HG03060 (cell line): ENCODE measurements around the gene APBB2.
"Not testable (repeated sequence)": the region's sequence is repeated elsewhere in the genome, so short reads cannot be mapped to it uniquely, and the experiment has no call there.

ENCODE experiments used
- ATAC-seq: cut with Tn5 transposase; IDR thresholded peaks from one replicate; pipeline ENCODE4 v1.9.1; 2021; ENCODE audit warnings: low read depth, moderate number of reproducible peaks; ENCODE audit not compliant: unreplicated experiment

Gene APBB2

DNA sequence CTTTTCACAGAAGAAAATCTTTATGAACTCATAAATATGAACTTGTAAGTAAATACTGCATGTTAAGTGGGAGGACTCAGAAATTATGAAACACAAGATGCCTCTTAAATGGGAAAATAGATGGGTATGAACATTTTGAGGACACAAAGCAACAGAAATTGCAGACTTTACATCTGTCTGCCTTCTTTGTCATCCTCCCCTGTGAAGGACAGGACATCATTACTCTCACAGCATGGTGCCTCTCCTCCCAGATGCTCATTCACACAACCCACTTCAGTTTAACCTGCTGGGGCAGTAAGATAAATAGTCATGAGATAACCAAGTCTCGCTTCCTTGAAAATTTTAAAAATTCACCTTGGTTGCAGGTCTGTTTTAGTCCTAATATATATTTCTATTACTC lies 144.5 kb downstream of the APBB2 start:
- ATAC-seq: no peak

DNA sequence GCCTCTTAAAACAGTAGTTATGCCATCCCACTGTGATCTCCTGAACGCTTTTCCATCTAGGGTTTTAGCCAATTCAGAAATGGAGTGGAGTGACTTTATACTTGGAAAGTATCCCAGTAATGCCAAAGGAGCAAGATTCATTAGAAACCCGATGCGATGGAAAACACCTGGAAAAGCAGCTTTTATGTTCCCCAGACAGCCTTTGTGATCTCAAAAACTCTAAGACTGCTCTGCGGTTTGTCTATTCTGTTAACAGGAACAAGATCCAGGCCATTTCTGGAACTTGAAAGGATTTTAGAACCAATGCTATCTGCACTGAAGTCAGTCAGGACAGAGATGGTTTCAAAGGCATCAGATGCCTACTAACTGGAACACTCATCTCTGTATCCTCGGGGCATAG lies 145.1 kb downstream of the APBB2 start:
- no peak for ATAC-seq

DNA sequence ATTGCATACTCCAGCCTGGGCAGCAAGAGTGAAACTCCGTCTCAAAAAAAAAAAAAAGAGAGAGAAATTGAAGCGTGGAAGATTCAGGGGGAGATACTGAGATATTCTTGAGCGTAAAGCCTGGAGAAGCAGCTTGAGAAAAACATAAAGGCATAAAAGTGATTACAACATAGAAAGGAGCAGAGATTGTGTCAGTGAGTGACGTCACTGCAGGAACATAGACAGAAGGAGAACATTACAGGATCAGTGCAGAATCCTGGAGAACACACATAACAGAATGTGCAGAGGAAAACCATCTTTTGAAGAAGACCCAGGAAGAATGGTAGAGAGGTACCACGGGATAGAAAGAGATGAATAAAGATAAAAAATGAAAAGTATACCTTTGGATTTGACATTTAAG lies 147.0 kb downstream of the APBB2 start:
- no peak for ATAC-seq

DNA sequence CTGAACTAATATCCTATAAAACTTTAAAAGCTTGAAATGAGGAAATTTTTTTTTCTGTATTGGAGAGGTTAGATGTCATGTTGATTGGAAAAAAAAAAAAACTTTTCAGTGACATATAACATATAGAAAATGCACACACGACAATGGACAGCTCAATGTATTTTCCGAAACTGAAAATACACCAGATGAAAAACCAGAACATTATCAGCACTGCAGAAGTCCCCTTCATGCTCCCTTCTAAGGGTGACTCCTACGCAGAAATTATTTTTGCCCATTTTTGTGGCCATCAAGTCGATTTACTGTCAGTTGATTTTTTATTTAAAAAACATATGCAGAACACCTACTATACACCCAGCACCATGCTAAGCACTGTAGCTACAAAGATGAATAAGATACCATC lies 148.3 kb downstream of the APBB2 start:
- no peak for ATAC-seq

DNA sequence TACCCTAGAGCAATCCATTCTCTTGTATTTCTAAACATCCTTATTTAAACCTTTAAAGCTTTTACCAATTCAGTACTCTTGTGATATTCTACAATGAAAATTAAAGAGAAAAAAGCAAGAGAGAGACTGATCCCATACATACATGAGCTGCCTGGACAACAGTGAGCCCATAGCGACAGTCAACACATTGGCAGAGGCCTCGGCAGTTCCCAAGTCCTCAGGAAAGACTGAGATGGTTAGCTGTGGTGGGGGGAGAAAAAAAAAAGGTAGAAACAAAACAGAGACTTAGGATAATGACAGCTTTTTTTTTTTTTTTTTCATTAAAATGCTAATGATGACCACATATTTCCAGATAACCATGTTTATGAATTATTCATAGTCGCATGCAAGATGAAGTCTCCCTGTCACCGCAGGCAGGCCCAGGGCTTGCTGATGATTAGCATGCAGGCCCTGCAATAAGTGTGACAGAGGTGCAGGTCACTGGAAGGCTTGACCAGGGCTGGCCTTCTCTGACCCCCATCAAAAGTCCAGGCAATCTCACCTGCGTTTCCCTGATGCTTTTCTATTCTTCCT lies 148.8 kb downstream of the APBB2 start:
- ATAC-seq: no peak

DNA sequence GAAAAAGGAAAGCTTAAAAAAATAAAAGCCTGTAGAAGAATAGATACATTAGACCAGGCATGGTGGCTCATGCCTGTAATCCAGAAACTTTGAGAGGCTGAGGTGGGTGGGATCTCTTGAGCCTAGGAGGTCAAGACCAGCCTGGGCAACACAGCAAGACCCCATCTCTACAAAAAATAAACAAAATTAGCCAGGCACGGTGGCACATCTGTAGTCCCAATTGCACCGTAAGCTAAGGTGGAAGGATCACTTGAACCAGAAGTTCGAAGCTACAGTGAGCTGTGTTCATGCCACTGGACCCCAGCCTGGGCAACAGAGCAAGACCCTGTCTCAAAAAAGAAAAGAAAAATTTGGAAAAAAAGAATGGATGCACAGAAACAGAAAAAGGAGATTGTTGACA lies 149.4 kb downstream of the APBB2 start:
- ATAC-seq: no peak

DNA sequence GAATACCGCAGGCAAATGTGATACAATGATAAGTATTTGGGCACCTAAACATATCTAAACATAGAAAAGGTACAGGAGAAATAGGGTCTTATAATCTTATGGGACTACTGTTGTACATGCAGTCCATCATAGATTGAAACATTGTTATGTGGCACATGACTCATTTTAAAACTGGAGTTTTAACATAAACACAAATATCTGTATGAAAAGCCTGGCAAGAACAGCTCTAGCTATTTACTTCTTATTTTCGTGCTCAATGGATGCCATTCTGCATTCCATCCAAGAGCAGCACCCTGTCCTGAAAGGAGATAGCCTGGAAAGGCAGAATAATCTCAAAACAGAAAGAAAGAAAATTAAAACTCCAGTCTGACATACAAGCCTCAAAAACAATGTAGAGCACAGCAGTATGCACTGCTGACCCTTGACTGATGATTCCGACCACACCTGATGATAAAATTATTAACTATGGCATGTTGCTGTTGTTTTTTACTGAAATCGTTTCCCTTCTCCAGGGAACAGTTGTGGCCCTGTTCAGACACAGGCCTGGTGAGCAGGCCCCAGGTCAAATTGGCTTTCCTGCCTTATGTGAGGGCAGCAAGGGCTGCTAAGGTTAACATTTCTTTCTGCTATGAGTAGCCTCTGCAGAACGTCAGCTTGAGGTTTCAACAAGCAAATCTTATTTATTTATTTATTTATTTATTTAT lies 152.7 kb downstream of the APBB2 start:
- no peak for ATAC-seq

DNA sequence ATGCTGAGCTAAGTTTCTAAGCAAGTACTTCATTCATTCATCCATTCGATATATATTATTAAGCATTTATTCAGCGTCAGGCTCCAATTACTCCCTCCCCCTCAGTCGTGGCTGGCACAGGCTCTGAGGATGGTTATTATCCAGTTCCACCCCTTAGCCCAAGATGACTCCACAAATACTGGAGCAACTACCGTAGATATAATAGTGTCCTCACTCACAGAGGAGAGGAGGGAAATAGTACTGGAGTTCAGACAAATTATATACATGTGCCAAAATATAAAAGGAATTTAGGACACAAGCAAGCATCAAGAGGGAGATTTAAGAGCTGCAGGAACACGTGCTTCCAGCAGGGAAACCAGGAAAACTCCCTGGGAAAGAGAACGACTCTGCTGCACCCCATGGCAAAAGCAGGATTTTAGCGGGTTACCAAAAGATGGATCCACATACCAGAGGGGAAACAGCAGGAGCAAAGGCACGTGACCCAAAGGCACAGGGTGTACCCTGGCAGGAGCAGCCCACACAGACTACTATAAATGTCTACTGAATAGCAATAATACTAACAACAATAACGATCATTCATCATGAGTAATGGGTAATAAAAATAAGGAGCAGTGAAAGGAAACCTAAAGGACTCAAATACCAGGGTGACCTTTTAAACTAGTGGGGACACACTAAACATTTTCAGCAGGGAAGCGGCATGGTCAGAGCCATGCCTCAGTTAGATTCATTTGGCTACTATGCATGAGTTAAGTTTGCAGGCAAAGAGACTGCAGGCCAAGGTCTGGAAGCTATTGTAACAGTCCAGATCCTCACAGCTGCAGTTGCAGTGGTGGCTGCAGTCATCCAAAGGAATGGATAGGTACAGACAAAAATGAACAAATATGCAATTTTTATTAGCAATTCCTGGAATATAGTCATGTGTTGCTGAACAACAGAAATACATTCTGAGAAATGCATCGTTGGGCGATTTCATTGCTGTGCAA lies 153.7 kb downstream of the APBB2 start:
- no peak for ATAC-seq

DNA sequence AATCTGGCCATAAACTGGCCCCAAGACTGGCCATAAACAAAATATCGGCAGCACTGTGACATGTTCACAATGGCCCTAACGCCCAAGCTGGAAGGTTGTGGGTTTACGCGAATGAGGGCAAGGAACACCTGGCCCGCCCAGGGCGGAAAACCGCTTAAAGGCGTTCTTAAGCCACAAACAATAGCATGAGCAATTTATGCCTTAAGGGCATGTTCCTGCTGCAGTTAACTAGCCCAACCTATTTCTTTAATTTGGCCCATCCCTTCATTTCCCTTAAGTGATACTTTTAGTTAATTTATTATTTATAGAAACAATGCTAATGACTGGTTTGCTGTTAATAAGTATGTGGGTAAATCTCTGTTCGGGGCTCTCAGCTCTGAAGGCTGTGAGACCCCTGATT lies 154.9 kb downstream of the APBB2 start:
- not testable (repeated sequence) for ATAC-seq

DNA sequence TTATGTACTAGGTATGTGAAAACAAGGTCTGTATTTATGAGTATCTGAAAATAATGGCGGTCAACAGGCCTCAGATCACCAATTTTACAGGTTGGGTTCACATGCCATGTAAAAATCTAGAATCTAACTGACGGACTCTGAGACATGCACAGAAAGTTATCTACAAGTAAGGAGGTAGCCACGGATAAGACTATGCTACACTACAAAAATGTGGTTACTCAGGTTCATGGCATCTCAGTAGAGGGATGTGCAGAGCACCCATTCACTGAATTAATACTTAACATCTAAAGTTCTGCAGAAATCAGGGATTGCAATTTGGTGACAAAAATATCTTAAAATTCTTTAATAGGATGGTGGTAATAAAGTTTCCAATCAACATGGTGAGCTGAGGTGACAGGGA lies 155.9 kb downstream of the APBB2 start:
- no peak for ATAC-seq

DNA sequence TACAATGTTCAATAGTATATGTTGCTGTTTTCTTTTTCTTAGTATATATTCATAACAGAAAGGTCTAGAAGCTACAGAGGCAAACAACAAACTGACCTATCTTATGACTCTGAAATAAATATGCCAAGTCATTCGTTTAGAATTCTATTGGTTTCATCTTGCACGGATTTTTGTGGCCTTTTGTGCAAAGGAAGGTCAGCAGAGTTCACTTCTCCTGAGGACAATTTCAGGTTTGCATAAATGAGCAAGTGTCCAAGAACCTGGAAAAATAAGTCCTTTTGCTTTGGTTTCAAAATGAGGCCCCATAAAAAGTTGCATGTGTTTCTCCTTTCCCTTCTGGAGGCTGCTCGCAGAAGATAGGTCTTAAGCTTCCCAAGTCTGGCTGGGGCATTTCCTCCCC lies 156.9 kb downstream of the APBB2 start:
- no peak for ATAC-seq

DNA sequence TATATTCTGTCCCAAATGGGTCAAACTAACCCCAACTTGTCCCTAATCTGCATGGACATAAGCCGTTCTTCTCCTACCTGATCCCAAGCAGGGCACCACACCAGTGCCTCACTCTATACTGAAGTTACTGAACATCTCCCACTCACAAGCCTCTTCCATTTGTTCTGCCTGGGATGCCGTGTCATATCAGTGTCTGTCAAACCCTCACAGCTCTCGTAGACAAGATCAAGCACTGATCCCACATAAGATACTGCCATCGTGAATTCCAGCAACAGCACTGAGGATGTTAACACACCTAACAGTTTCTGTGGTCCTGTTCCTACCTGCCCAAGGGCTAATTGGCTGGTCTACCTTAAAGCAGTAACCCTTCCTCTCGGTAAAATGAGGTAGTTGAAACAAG lies 162.1 kb downstream of the APBB2 start:
- no peak for ATAC-seq

DNA sequence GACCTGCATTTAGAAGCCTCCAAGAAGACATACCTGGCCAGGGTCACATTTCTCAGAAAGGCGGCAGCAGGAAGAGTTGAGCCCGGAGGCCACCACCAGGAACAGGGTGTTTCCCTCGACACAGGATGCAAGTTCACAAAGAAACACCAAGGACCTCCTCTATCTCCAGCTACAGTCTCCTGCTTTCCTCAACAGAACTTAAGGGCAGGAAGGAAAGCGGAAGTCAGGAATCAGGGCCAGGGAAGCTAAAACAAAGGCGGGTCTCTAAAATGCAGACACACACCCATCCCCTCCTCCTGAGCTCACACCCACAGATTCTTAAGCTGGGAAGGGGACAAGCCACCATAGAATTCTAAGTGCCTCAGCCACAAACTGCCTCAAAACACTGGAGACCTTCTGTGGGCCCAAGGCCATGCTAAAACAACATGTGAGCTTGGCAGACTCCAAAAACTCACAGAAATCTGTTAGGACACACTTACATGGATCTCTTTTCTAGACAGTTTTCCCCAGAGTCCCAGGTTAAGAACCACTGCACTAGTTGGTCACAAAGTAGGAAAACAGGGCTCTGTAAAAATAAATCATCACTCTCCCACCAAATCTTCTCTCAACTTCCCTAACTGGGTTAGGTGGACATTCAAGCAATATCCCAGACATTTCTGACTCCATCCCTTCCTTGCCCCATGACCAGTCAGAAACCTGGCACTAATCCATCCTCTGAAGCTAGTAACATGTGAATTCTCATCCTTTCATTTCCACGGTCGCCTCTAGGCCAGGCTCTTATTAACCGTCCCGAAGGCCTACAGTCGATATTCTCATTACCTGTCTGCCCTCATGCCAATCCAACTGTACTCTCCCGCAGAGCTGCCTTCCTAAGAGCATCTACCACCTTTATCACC lies 163.2 kb downstream of the APBB2 start:
- ATAC-seq: no peak

DNA sequence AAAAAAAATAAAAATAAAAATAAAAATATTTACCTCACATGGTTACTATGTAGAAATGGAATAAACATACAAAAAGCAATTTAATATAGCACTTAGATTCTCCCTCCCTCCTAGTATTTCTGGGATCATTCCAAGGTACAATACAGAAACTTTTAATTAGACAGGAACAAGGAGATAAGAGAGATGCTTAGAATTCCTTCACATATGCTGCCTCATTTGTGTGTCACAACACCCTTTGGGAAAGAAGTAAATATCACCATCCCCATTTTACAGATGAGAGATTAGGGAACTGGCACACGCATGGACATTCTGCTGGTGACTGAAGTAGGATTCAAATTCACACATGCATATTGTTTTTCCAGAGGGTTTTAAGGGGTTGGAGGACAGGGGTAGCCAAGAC lies 164.2 kb downstream of the APBB2 start:
- ATAC-seq: no peak

DNA sequence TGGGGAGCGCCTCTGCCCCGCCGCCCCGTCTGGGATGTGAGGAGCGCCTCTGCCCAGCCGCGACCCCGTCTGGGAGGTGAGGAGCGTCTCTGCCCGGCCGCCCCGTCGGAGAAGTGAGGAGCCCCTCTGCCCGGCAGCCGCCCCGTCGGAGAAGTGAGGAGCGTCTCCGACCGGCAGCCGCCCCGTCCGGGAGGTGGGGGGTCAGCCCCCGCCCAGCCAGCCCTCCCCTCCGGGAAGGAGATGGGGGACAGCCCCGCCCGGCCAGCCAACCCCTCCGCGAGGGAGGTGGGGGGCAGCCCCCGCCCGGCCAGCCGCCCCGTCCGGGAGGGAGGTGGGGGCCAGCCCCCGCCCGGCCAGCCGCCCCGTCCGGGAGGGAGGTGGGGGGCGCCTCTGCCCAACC lies 165.2 kb downstream of the APBB2 start:
- ATAC-seq: not testable (repeated sequence)

DNA sequence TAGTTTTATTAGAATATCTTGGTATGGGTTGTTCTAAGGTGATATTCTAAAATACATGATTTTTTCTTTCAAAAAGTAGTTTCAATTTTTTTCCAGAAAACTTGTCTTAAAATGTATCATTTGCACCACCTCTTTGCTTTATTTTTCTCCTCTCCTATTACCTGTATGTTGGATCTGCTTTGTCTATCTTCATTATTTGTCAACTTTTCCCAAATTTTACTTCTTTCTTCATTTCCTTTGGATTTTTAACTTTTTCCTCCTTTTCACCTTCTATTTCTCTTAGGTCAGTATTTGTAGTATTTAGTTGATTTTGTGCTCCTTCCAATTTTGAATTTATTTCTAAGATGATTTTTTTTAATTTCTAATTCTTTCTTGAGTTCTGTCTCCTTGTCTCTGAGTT lies 169.6 kb downstream of the APBB2 start:
- ATAC-seq: no peak

DNA sequence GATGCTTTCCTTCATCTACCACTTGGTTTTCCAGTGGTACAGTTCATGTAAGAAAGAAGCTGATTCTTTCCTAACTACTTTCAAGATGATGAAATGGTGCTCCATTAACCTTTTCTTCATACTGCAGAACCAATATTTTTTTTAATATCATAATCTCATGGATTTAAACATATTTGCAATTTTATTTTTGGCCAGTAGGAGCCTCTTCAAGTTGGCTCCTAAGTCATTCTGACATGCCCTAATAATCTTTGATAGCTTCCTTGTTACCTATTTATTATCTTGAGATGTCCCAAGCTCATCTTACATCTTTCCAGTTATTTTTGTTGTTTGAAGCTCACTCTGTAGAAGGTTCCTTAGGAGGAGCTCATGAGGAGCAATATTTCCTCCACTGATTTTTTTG lies 170.2 kb downstream of the APBB2 start:
- no peak for ATAC-seq

DNA sequence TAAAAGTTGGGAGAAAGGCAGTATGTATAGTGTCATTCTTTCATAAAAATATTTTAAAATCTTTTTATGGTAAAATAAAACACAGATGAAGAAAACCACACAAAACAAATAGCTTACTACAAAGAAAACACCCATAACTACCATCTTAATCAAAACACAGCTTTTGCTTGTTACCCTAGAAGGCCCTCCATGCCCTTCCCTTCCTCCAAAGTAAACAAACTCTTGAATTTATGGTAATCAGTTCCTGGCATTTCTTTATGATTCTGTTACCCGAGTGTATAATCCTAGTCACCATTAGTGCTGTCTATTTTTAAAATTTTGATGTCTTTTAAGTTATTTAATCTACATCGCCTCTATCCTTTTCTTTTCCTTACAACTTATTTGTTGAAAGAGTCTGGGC lies 170.9 kb downstream of the APBB2 start:
- ATAC-seq: no peak

DNA sequence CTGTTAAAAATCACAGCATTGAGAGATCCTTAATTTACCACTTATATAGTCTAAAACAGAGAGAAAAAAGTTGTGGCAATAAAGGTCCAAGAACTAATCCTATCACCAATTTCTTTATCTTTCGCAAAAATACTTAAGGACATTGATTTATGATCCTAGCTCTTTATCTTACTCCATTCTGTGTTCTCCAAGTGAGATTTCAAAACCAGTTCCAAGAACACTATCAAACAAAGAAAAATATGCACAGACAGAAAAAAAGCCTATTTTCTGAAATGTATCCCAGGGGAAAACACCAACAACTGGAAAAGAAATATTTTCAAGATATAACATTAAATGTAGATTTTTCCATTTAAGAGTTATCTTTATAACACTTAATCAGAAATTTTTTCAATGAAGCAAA lies 172.8 kb downstream of the APBB2 start:
- no peak for ATAC-seq

DNA sequence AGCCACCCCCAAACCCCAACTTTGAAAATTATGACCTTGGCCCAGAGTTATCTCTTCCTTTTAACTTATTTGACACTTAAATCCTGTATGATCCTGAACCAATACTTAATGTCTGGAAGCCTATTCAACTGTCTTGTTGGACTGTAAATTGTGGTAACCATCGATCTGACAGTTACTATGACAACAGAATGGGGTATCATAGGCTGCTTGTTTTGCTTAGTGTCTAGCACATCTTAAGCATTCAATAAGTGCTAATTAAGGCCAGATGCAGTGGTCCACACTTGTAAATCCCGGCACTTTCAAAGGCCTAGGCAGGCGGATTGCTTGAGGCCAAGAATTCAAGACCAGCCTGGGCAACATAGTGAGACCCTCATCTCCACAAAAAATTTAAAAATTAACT lies 175.0 kb downstream of the APBB2 start:
- no peak for ATAC-seq

DNA sequence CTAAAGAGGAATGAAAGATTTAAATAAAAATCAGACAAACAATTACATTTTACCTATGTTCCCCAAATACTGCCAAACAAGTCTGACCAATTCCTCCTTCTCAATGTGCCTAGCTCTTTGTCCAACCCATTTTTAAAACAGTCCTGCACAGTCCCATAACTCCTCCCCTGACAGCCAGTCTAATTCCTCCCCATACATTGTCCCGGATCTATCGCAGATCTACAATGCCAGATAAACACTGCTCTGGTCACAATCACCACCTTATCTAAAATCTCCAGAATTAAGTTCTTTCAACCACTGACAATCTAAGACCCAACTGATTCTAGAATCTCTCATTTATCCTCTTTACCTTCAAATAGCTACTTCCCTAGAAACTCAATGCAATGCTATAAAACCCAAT lies 176.0 kb downstream of the APBB2 start:
- ATAC-seq: no peak
